Activated CD4-positive, alpha-beta T cell treated with anti-CD3 and anti-CD28 coated beads, Interleukin-2, amount 50 U/mL, for 1 hour (primary cell): ENCODE measurements around the gene PTTG2.

Source experiments
- DNase-seq: peaks from one replicate; pipeline ENCODE4 v3.0.0-alpha.2; 2020

Gene PTTG2

DNA sequence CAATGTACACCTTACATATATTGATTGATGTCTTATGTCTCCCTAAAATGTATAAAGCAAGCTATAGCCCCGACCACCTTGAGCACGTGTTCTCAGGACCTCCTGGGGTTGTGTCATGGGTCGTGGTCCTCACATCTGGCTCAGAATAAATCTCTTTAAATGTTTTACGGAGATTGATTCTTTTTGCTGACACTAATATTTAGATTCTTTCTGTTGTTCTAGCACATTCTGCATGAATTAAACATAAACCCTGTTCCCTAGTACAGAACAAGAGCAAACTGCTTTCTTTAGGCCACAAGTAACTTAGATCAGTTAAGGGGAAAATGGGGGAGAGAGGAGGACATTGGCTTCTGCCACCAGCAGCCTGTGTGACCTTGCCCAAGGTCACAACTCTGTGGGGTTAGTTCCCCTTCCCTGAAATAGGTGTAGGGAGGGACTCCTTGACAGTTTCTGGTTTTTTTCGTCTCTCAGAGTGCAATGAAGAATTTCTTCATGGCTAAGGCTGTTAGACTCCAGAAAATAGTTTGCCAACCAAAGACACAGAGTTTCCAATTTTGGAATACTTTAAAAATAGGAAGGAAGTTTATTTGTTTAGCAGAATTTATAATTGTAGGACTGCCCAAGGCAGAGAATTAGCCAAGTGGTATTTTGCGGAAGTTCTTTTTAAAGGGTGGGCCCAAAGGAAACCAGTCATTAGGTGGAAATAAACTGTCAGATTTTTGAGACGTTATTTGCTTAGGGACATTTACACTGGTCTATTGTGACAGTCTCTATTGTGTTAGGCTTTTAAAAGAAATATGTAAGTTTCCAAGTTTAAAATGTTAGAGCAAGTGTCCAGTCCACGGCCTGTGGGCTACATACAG is 29.4 kb downstream of the PTTG2 start:
- no peak for DNase-seq

DNA sequence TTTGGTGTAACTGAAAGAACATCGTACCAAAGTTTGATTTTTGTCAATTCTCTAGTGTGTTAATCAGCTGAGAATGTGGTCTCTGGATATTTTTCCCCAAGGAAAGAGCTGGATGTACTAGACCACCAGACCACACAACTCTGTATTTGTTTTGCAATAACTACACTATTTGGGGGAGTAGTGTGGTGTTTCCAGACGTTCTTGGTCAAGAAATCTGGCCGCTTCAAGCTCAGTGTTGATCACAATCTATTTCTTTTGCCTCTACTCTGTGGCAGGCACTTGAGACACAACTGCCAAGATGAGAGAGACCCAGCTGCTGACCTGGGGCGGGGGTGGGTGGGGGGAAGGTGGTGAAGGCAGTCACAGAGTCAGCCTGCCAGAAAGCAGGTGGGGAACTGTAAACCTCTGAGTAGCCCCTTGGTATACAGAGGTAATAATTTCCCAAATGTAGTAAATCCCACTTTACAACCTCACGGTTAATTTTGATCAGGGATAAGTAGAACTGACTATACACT is 30.6 kb downstream of the PTTG2 start:
- no peak for DNase-seq

DNA sequence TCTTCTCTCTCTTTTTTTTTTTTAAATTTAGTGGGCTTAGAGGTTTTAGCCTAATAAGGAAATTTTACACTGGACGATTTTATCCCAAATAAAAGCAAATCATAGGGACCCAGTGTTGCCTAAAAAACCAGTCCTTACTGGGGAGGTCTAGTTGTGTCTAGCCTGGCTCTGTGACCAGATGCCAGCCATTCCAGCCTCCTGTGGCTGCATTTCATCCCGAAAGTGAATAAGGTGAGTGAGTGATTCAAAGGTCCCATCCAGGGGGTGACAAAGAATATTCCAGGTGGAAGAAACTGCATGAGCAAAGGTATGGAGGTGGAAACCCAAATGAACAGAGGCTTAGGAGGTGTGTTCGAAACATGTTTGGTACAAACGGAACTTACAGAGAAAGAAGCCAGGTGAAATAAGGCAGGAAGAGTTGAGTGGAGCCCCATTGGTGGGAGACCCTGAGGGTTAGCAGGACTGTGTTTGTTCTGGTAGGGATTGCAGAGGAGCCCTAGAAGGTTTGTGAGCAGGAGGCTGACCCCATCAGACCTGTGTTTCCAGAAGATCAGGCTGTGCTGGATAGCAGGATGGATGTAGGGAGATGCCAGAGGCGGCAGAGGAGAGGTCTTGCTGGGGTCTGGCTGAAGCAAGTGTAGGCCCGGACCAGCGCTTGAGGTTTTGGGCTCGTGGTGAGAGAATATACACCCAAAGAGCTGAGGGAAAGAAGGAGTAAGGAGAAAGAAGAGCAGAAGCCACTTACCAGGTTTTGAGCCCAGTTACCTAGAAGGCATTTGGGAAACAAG is 31.6 kb downstream of the PTTG2 start:
- DNase-seq = no peak

DNA sequence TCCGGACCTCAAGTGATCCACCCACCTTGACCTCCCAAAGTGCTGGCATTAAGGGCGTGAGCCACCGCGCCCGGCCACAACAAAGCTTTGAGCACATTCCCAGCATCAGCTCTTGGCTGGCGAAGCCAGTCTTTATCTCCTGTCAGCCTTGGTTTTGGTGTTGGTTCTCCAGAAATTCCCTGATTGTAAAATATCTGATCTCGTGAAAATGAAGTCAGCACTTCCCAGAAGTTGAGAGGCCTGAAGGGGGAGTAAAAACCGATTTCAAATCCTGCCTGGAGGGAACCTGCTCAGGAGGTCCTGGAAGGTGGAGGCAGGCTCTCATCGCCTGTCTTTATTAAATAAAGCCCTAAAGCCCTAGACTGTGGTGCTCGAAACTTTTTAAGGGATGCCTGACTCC is 33.6 kb downstream of the PTTG2 start:
- no peak for DNase-seq

DNA sequence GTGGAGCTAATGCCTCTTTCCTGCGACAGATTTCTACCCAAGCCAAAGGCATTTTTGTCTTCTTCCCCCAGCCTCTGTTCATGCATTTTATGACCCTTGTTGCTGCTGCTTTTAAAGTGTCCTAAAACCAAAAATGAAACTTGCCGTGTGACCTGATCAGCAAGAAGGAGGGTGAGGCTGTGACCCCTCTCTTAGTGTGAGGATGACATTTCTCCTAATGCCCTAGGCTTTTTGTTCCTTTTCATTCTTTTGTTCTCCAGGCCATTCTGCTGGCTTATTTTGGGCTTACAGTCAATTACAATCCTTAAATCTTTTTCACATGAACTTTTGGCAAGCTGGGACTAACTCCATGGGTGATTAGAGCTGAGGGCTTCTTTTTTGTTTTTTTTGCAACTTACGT is 34.4 kb downstream of the PTTG2 start:
- no peak for DNase-seq

DNA sequence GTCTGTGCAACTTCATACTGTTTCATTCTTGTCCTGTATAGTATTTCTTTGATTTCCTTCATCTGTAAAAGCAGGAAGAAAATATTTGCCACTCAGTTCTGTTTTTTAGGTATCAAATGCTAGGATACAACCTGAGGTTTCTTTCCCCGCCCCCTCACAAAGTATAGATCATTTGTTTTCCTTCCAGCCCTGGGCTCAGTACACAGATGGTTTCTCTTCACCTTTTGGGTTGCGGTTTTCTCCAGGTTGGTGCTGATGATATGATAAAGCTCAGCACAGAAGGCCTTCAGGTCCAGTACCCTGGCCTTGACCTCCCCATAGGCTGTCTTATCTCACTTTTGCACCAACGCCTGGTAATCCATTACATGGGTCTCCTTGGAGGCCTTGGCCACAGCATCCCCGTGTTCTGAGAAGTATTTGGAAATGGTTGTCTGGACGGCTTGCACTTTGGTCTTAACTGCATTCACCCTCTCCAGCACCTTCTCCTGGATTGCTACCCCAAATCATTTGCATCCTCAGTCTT is 35.2 kb downstream of the PTTG2 start:
- no peak for DNase-seq

DNA sequence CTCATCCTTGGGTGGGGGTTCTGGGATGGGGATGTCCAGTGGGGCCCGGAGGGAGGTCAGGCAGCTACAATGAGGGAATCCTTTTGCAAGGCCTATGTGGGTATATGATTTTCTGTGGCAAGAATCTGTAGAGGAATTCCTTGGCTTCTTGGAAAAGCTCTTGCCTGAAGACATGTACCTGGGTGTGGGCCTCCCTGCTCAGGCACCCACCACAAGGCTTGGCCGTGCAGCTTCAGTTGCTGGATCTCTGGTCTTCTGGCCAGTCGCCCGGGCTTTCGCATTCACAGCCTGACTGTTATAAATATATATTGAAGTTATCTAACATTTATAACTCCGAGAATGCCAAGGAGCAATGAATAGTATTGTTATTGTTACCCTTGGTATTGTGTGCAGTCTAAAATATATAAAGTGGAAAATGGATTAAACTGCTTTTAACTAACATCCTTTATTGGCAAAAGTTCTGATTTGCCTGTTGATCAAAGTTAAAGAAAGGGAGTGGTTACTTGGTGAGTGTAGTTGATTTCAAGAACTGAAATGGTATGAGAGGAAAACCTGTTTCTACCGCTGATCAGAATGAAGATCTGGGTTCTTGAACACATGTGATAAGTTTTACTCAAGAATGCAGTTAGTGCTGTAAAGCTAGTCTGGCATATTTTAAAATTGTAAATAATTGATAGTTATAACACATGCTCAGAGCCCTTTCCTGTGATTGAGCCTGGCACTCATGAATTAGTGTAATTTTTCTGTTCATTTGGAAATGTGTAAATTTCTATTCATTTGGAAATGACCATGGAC is 36.0 kb downstream of the PTTG2 start:
- DNase-seq = no peak

DNA sequence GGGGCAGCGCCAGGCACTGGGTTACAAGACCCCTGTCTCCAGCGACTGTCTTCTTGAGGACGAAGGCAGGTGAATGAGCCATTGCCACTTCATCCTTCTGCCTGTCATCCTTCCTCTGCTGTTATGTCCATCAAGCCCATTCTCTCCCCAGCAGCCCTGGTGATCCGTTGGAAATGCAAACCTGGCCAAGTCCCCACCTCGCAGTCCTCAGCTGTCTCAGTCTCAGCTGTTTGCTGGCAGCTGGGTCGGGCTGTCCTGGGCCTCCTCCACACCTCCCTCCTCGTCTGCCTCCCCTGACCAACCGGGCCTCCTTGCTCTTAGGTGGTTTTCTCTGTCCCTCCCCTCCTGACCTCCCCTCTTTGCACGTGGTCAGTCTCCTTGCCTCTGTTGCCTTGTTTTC is 38.0 kb downstream of the PTTG2 start:
- DNase-seq = no peak

DNA sequence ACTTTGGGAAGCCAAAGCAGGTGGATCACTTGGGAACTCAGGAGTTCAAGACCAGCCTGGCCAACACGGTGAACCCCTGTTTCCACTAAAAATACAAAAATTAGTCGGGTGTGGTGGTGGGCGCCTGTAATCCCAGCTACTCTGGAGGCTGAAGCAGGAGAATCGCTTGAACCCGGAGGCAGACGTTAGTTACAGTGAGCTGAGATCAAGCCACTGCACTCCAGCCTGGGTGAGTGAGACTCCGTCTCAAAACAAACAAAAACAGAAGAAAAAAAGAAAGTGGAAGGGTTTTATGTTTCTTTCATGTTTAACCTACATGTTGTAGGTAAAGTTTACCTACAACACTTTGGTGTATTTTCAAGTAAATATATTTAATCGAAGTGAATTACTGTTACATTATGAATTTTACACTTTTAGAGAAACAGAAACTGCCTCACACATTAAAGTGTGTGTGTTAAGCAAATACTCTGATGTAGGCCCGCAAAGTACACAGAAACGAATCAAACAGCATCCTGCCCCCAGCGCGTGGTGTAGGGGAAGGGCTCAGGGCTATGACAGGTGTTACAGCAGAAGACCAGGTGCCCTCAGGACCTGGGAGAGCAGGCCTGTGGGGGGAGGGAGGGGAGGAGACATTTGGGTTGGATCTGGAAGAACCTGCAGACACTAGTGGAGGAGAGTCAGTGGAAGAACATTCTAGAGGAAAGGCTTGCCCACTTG is 39.0 kb downstream of the PTTG2 start:
- DNase-seq = no peak

DNA sequence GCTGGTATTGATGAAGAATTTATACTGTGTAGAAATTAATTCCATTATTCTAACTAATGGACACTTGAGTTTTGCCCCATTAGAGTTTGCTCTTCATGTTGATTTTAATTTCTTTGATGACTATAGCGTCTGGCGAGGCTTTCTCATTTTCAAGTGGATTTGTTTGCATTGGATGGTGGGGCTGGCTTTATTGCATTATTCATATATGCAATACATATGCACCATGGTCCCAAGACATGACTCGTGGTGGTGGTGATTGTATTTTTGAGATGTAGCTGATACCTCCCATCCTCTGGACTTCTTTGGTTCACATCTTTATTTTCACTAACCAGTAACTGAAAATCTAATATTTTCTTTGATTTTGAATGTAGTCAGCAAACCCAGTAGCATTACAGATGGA is 39.8 kb downstream of the PTTG2 start:
- DNase-seq = no peak

DNA sequence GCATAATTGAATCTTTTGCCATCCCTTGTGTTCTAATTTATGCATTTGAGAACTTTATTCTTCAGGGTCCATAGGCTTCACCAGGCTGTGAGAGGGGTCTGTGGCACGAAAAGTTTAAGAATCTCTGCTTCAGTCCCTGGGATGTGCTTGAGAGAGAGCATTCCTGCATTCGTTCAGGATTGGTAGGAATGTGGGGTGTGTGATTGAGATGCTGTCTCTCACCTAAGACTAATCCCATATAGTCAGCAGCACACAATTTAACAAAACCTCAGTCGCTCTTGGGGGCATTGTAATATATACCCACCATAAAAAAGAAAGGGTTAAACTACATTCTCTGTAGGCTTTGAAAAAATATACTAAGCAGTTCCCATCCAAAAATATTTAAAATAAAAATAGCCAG is 41.7 kb downstream of the PTTG2 start:
- no peak for DNase-seq

DNA sequence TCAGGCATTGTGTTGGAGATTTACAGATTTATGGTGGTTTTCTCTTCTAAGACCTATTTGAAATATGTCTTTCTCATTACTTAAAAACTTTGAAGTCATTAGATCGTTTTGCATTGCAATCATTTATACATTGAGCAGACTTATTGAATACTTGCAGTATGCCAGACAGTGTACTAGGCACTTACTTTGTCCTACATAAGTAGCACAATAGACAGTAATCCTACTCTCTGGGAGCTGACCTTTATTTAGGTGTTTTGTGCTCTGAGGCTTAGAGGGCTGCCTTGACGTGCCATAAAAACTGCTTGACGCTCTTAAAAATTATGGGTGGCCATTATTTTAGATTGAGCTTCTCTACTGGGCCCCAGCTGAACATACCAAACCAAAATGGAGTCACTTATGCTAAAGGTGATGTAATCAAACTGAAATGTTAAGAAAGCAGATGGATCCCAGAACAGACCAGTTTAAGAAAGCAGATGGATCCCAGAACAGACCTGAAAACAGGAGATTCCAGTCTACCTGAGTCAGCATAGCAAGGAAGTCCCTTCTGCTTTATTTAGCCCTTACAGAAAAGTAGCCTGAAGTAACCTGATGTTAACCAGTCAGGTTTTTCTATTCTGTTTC is 42.4 kb downstream of the PTTG2 start:
- no peak for DNase-seq

DNA sequence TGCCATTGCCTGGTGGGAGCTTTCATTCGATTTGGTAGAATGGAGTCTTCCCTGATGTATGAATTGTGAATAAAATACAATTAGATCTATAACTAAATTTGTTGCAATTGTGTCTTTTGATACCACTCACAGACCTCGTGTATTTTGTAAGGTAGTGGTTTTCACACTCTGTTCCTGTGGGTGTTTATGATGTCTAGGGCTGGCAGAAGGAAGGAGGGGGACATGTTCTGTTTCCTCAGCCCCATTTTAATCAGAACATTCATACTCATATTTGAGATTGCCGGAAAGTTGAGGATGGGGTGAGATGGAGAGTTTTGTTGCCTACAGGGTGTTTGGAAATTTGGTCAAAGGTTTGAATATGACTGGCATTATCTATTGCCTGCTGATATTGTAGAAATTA is 42.9 kb downstream of the PTTG2 start:
- DNase-seq = no peak

DNA sequence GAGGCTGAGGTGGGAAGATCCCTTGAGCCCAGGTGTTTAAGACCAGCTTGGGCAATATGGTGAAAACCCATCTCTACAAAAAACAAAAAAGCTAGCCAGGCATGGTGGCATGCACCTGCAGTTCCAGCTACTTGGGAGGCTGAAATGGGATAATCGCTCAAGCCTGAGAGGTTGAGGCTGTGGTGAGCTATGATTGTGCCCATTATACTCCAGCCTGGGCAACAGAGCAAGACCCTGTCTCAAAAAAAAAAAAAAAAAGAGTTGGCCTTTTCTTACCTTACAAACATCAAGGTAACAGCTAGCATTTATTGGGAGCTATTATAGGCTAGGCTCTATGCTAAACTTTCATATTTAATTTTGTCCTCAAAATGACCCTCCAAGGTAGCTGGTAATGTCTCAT is 43.4 kb downstream of the PTTG2 start:
- DNase-seq = no peak

DNA sequence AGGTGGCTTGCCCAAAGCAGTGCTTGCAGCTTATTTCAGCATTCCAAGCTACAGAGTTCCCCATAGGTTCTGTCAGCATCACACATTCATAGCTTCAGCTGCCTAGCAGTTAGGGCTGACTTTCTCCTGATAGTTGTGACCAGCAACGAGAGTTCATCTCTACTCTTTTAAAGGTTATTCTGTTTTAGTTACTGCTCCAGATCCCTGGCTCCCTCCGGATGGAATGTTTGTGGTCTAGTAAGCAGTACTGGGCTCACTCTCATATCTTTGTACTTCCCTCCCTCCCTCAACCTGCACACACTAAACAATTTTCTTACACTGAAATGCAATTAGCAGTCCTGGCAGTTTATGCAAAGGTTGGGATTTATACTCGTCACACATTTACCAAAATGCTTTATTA is 43.9 kb downstream of the PTTG2 start:
- no peak for DNase-seq

DNA sequence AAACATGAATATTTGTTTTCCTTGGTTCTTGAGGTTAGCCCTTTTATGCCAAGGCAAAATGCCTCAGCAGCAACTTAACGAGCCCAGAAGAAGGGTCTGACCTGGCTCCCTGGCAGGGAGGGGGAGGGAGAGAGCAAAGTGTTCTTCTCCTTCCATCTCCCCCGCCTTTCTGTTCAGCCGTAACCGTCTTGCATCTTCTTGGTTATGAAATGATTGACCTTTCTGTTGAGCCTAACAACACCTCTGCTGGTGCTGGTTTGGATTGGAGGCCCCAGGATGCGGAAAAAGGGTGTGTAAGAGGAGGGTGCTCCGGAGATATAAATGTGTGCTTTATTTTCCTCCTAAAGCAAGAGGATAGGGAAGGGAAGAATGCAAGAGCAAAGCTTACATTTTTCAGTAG is 44.7 kb downstream of the PTTG2 start:
- no peak for DNase-seq

DNA sequence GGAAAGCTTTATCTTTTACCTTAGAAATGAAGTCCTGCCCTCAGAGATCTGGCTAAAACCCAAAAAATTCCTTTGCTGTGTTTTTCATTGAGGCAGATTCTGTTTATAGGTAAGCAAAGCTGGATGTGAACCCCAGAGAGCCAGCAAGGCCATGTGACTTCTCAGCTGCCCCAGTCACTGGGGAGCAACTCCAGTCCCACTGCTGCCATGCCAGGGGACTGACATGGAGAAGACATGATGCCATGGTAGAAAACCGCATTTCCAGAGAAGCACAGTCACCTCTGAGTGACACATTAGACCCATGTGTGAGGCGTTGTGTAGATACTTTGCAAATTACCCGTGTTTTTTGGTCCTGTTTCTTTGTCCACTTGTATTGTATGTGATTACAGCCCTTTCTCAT is 45.4 kb downstream of the PTTG2 start:
- no peak for DNase-seq

DNA sequence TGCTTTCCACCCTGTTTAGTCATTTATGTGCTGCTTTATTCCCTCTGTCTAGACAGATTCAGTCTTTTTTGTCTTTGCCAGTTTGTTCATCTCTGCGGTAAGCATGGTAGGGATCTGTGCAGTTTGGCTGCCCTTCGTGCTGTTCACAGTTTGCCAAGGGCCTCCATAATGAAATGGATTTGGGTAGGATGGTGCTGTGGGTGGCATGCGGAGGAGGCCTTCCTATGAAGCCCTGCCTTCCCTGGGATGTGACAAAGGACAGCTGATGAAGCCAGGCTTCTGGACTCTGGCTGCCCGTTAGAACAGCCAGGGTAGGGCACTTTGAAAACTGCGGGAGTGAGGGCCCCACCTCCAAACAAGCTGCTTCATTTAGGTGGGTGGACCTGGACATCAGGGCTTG is 47.4 kb downstream of the PTTG2 start:
- no peak for DNase-seq

DNA sequence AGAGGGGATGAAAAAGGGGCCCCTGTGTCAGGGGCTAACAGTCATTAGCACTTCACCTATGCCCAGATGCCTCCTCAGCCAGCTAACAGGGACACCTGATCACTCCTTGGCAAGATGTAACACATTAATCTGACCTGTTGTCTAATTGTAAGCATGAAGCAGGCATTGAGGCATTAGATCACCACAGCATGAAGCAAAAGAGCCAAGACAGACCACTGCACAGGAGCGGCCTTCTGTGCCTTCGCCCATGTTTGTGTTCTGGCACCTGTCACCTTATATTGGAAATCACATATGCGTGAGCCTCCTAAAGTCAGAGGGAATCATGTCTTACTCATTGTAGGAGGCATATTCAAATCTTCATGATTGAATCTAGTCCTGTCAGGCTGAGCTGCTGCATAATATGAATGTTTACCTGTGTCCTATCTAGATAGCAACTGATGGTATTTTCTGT is 48.4 kb downstream of the PTTG2 start:
- DNase-seq = no peak

DNA sequence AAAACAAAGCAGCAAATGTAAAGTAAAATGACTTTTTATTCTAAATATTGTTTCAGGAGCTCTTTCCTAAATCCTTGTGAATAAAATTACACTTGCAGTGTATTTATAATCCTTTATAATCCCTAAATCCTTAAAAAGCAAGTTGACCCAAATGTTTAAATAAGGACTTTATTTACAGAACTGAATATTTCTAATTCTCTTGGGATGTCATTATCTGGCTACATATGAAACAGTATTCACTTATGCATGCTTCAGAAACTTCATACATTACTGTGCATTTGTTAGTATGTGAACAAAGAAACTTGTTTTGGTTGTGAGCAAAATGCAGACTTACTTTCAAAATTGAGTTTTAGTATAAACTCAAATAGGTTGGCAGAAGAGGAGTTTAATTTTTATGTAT is 49.2 kb downstream of the PTTG2 start:
- no peak for DNase-seq

DNA sequence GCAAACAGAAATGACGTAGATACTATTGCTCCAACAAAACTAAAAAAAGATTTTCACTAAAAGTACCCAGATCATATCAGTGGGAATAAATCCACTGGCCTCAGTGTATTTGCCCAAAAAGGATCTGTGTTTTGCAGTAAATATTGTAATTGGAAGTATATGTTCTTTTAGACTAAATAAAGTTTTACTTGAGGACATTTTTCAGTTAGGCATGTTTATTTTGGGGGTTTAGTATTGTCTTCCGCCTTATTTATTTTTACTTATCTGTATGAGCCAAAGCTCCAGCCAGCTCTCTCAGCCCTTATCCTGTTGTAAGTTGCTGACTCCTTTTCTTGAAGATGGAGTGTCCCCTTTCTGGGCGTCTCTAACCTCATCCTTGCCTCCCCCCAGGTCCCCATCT is 49.8 kb downstream of the PTTG2 start:
- DNase-seq = no peak
